ENCODE measurements around the gene ZNF862.
"Not testable (repeated sequence)": the region's sequence is repeated elsewhere in the genome, so short reads cannot be mapped to it uniquely, and the experiment has no call there.

The ZNF862 gene

GRCh38 chr7:149825567-149826343 is 12.4 kb upstream of the ZNF862 start:
- no peak for DNase-seq

- no peak for DNase-seq
Measured at GRCh38 chr7:149826344-149827088, 11.7 kb upstream of the ZNF862 start.

- DNase-seq = no peak
Measured at GRCh38 chr7:149827089-149827981, 10.8 kb upstream of the ZNF862 start.

GRCh38 chr7:149828357-149829309 is 9.5 kb upstream of the ZNF862 start:
- DNase-seq = no peak

- DNase-seq = not testable (repeated sequence)
Measured at GRCh38 chr7:149830527-149830926, 7.6 kb upstream of the ZNF862 start.

GRCh38 chr7:149830997-149831740 is 7.0 kb upstream of the ZNF862 start:
- no peak for DNase-seq

GRCh38 chr7:149831741-149832219 is 6.4 kb upstream of the ZNF862 start:
- DNase-seq = no peak

GRCh38 chr7:149832332-149833041 is 5.7 kb upstream of the ZNF862 start:
- DNase-seq = no peak

GRCh38 chr7:149833495-149834130 is 4.6 kb upstream of the ZNF862 start:
- no peak for DNase-seq

GRCh38 chr7:149834601-149835000 is 3.6 kb upstream of the ZNF862 start:
- no peak for DNase-seq

- no peak for DNase-seq
Measured at GRCh38 chr7:149836434-149836833, 1.7 kb upstream of the ZNF862 start.

GRCh38 chr7:149837564-149838223 is 481 bp upstream of the ZNF862 start:
- no peak for DNase-seq

- no peak for DNase-seq
Measured at GRCh38 chr7:149838992-149839408, 825 bp downstream of the ZNF862 start.

- no peak for DNase-seq
Measured at GRCh38 chr7:149839933-149840332, 1.8 kb downstream of the ZNF862 start.

GRCh38 chr7:149843566-149843965 is 5.4 kb downstream of the ZNF862 start:
- DNase-seq = no peak

GRCh38 chr7:149844445-149844844 is 6.3 kb downstream of the ZNF862 start:
- no peak for DNase-seq

- DNase-seq = no peak
Measured at GRCh38 chr7:149845257-149845980, 7.2 kb downstream of the ZNF862 start.

- DNase-seq = no peak
Measured at GRCh38 chr7:149846021-149846420, 7.8 kb downstream of the ZNF862 start.

Measured in AML-193 (cell line).